Gastrocnemius medialis (tissue), 4 donors: ENCODE measurements around the gene IGFL4.
"Not testable (repeated sequence)": the region's sequence is repeated elsewhere in the genome, so short reads cannot be mapped to it uniquely, and the experiment has no call there.

ENCODE experiments used
- POLR2A ChIP-seq, 2 donors: fragments of 450-650 bp; IDR thresholded peaks; one replicate each; pipeline ENCODE4 v1.6.1; 2017; ENCODE audit warnings: antibody characterized with exemption in 2 of 2, mild to moderate bottlenecking in 2 of 2, moderate library complexity in 2 of 2
- TF ChIP-seq, protein P1 (sequence below), 5 experiments: fragments of 450-650 bp in 3 of 5; fragments of 200-600 bp in 2 of 5; sonication (generic) in 2 of 5; IDR thresholded peaks in 4 of 5; conservative IDR thresholded peaks in 1 of 5; 1 replicate in 4 of 5; 2 replicates in 1 of 5; pipeline ENCODE4 v1.5.1; 2016 to 2019; ENCODE audit warnings: antibody characterized with exemption in 5 of 5, mild to moderate bottlenecking in 3 of 5, moderate library complexity in 3 of 5

DNA sequence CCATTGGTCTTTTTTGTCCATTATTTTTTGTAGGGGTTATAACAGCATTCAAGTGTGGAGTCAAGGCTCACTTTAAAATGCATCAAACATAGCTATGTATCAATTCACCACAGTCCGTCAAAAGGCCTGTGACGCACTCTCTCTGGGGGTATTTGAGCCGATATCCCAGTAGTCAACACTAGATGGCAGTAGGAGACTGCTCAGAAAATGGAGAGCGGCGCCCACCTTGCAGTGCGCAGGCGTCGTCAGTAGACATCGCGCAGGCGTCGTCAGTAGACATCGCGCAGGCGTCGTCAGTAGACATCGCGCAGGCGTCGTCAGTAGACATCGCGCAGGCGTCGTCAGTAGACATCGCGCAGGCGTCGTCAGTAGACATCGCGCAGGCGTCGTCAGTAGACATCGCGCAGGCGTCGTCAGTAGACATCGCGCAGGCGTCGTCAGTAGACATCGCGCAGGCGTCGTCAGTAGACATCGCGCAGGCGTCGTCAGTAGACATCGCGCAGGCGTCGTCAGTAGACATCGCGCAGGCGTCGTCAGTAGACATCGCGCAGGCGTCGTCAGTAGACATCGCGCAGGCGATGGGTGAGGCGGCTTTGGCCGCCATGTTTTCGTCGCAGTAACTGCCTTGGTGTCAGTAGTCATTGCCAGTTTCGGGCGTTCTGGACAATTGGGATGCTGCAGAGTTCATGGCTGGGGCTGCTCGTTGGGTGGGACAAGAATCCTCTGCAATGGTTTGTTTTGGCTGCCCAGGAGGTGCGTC is 38.0 kb upstream of the IGFL4 start:
- TF ChIP-seq, protein P1, sequence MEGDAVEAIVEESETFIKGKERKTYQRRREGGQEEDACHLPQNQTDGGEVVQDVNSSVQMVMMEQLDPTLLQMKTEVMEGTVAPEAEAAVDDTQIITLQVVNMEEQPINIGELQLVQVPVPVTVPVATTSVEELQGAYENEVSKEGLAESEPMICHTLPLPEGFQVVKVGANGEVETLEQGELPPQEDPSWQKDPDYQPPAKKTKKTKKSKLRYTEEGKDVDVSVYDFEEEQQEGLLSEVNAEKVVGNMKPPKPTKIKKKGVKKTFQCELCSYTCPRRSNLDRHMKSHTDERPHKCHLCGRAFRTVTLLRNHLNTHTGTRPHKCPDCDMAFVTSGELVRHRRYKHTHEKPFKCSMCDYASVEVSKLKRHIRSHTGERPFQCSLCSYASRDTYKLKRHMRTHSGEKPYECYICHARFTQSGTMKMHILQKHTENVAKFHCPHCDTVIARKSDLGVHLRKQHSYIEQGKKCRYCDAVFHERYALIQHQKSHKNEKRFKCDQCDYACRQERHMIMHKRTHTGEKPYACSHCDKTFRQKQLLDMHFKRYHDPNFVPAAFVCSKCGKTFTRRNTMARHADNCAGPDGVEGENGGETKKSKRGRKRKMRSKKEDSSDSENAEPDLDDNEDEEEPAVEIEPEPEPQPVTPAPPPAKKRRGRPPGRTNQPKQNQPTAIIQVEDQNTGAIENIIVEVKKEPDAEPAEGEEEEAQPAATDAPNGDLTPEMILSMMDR (IDR thresholded peaks at IDR 0.05 in 4 of 5, conservative IDR thresholded peaks at IDR 0.05 in 1 of 5): peak in 4 of 5 experiments; percentile 14 to 32 (median 20)
- not testable (repeated sequence) for TF ChIP-seq POLR2A (IDR thresholded peaks at IDR 0.05)
